HCT116 (cell line): ENCODE data around the gene SHISAL2A. TPM values are rescaled to one million over a fixed set of nuclear protein-coding genes. Genes with fewer than 3 reads are reported as not detected.

Source experiments
- ATAC-seq: fragments of 200-7000 bp; cut with Tn5 transposase; 2 replicates; pipeline ENCODE4 v1.9.1; 2020; ENCODE audit warnings: mild to moderate bottlenecking, moderate library complexity
- BruUV-seq: library from RNA; stranded (reverse); fragments of 400-500 nt; replicated peaks from 2 replicates; lab custom pipeline; 2021; lab: Mats Ljungman, UMichigan
- CTCF ChIA-PET: fragments of 300-600 bp; sonication (Branson Sonifier 250); formaldehyde crosslinking; loops from one replicate; lab custom pipeline; 2021; ENCODE audit warnings: antibody characterized with exemption; lab: Charles Lee
- POLR2A ChIA-PET: fragments of 300-600, 350-600 bp; sonication (Branson Sonifier 250); formaldehyde crosslinking; loops from one replicate; lab custom pipeline; 2021; ENCODE audit warnings: antibody characterized with exemption; lab: Charles Lee
- RAD21 ChIA-PET, 2 experiments: fragments of 300-600 bp; sonication (Branson Sonifier 250); formaldehyde crosslinking; loops; one replicate each; lab custom pipeline; 2023; ENCODE audit warnings: low total read pairs in 2 of 2; ENCODE audit not compliant: uncharacterized antibody in 2 of 2, unreplicated experiment in 2 of 2, low non-redundant PET in 1 of 2; lab: Charles Lee
- DNase-seq: peaks from one replicate; pipeline ENCODE4 v3.0.0-alpha.2; 2010; ENCODE audit warnings: low read depth, low spot score
- H2AFZ ChIP-seq: fragments of 200-600 bp; shearing (Covaris generic), sonication (generic); 2 replicates; pipeline ENCODE4 v1.6.1; 2017; ENCODE audit warnings: low read depth, mixed run types, mixed read lengths, antibody characterized with exemption, low read length; ENCODE audit not compliant: poor library complexity, severe bottlenecking
- H3K27ac ChIP-seq: 2 replicates; pipeline ENCODE4 v1.5.1; 2012; ENCODE audit warnings: low read depth, low read length
- H3K27me3 ChIP-seq: fragments of 200-600 bp; sonication (generic); 2 replicates; pipeline ENCODE4 v1.6.1; 2016; ENCODE audit warnings: mixed run types, low read length, mixed read lengths; ENCODE audit not compliant: insufficient read depth
- H3K36me3 ChIP-seq, 2 experiments: fragments of 200-500 bp in 1 of 2; fragments of 200-600 bp in 1 of 2; sonication (Bioruptor generic) in 1 of 2; sonication (generic) in 1 of 2; 2 replicates each; pipeline versions ENCODE4 v1.5.1 to v1.6.1; 2014 to 2016; ENCODE audit warnings: low read length in 2 of 2, inconsistent platforms in 1 of 2, mixed read lengths in 1 of 2, mixed run types in 1 of 2; ENCODE audit not compliant: insufficient read depth in 2 of 2, control insufficient read depth in 1 of 2
- H3K4me1 ChIP-seq, 2 experiments: fragments of 200-600 bp in 1 of 2; sonication (generic) in 1 of 2; 2 replicates each; pipeline versions ENCODE4 v1.5.1 to v1.6.1; 2012 to 2017; ENCODE audit warnings: low read length in 2 of 2, inconsistent platforms in 1 of 2, mild to moderate bottlenecking in 1 of 2, mixed read lengths in 1 of 2, mixed run types in 1 of 2, moderate library complexity in 1 of 2; ENCODE audit not compliant: insufficient read depth in 2 of 2, control insufficient read depth in 1 of 2
- H3K4me2 ChIP-seq: fragments of 200-600 bp; sonication (generic); 2 replicates; pipeline ENCODE4 v1.6.1; 2017; ENCODE audit warnings: mixed run types, low read length, mixed read lengths
- H3K4me3 ChIP-seq, 2 experiments: fragments of 200-600 bp in 1 of 2; sonication (generic) in 1 of 2; replicated peaks in 1 of 2; 2 replicates each; pipeline ENCODE4 v1.5.1; 2011 to 2016; ENCODE audit warnings: low read length in 2 of 2, control low read depth in 1 of 2, low read depth in 1 of 2, mild to moderate bottlenecking in 1 of 2, mixed read lengths in 1 of 2, mixed run types in 1 of 2
- H3K79me2 ChIP-seq: fragments of 200-600 bp; sonication (generic); 2 replicates; pipeline ENCODE4 v1.6.1; 2017; ENCODE audit warnings: mild to moderate bottlenecking, mixed run types, low read length, moderate library complexity, mixed read lengths; ENCODE audit not compliant: insufficient read depth
- H3K9ac ChIP-seq: fragments of 200-600 bp; sonication (generic); 2 replicates; pipeline ENCODE4 v1.6.1; 2016; ENCODE audit warnings: low read length, mixed read lengths
- H3K9me2 ChIP-seq: fragments of 200-600 bp; sonication (generic), shearing (Covaris generic); 2 replicates; pipeline ENCODE4 v1.6.1; 2017; ENCODE audit warnings: mixed run types, mild to moderate bottlenecking, moderate library complexity; ENCODE audit not compliant: insufficient read depth
- H3K9me3 ChIP-seq, 2 experiments: fragments of 200-500 bp in 1 of 2; fragments of 200-600 bp in 1 of 2; sonication (Bioruptor generic) in 1 of 2; sonication (generic) in 1 of 2; 2 replicates each; pipeline ENCODE4 v1.6.1; 2014 to 2017; ENCODE audit warnings: low read length in 2 of 2, mixed read lengths in 2 of 2, inconsistent platforms in 1 of 2, low read depth in 1 of 2, mild to moderate bottlenecking in 1 of 2, mixed run types in 1 of 2, moderate library complexity in 1 of 2; ENCODE audit not compliant: control insufficient read depth in 1 of 2, insufficient read depth in 1 of 2
- H4K20me1 ChIP-seq: fragments of 200-600 bp; sonication (generic), shearing (Covaris generic); 2 replicates; pipeline ENCODE4 v1.6.1; 2017; ENCODE audit warnings: mixed run types, mild to moderate bottlenecking, moderate library complexity; ENCODE audit not compliant: insufficient read depth
- EGR1 ChIP-seq: IDR thresholded peaks from 2 replicates; pipeline ENCODE4 v1.6.1; 2012; ENCODE audit warnings: low read depth
- REST ChIP-seq: IDR thresholded peaks from 2 replicates; pipeline ENCODE4 v1.6.1; 2012; ENCODE audit warnings: low read depth
- SIN3A ChIP-seq: IDR thresholded peaks from 2 replicates; pipeline ENCODE4 v1.6.1; 2012; ENCODE audit warnings: low read depth
- SP1 ChIP-seq: IDR thresholded peaks from 2 replicates; pipeline ENCODE4 v1.6.1; 2012; ENCODE audit warnings: low read depth
- TCF7L2 ChIP-seq: IDR thresholded peaks from 2 replicates; pipeline ENCODE4 v1.7.0; 2011; ENCODE audit warnings: borderline replicate concordance, inconsistent platforms; ENCODE audit not compliant: insufficient read depth, insufficient read length; ENCODE audit errors: extremely low read depth
- ZBTB33 ChIP-seq: IDR thresholded peaks from 2 replicates; pipeline ENCODE4 v1.6.1; 2011; ENCODE audit warnings: mild to moderate bottlenecking, low read length, moderate library complexity; ENCODE audit not compliant: insufficient replicate concordance; ENCODE audit errors: extremely low read depth
- intact Hi-C: fragments of 100-400 bp; cut with micrococcal nuclease; formaldehyde crosslinking; loops from 2 replicates; pipeline ENCODE4 v1.10.0; 2022
- total RNA-seq: library from RNA; stranded (reverse); gene quantifications from one replicate; pipeline ENCODE4 v1.2.1, GENCODE V29; 2021; ENCODE audit not compliant: unreplicated experiment

The SHISAL2A gene
- total RNA-seq, 1 experiment from 2014 or later, result not detected

- H3K27me3 ChIP-seq, result no peaks in the 10 kb centered on the region
- H4K20me1 ChIP-seq, result no peaks in the 10 kb centered on the region
- H3K9ac ChIP-seq, result no peak overlapping the region
- TF ChIP-seq SIN3A (no peak), REST (no peak), SP1 (no peak), EGR1 (no peak), TCF7L2 (no peak), ZBTB33 (no peak)
- TF ChIP-seq, all 23 proteins: peak for 0
- H3K27ac ChIP-seq, result no peak overlapping the region
- no peak overlapping the region for H3K4me2 ChIP-seq
- no peak overlapping the region for H3K4me3 ChIP-seq
- H3K9me2 ChIP-seq, result no peaks in the 10 kb centered on the region
- no peak for DNase-seq
- CTCF ChIA-PET, result no interaction called here
- peaks cover 8 to 33% of the 10 kb centered on the region in 2 experiments for H3K4me1 ChIP-seq
- RAD21 ChIA-PET, result no interaction called here
- H2AFZ ChIP-seq, result no peak overlapping the region
- H3K36me3 ChIP-seq, result no peaks in the 10 kb centered on the region
- H3K9me3 ChIP-seq, result no peaks in the 10 kb centered on the region
- POLR2A ChIA-PET, result no interaction called here
- ATAC-seq, result no peak
- BruUV-seq, result no TSS peak
- intact Hi-C loops, result loop anchor here (10.0 kb wide), 1 partner anchor 119 kb away; no protein-coding TSS in a partner anchor
- no peaks in the 10 kb centered on the region for H3K79me2 ChIP-seq
Observed at GRCh38 chr1:52706136-52706670, 73.2 kb downstream of the SHISAL2A start.

Other genes starting within 250 kb of the SHISAL2A start
- gene ORC1, start 228.7 kb upstream of the SHISAL2A start, total RNA-seq, result 25.6 TPM
- gene PRPF38A, start 228.6 kb upstream of the SHISAL2A start, total RNA-seq, result 50.2 TPM
- 50.0 TPM for gene TUT4, start 80.1 kb upstream of the SHISAL2A start, total RNA-seq
- not detected for gene GPX7, start 30.8 kb upstream of the SHISAL2A start, total RNA-seq
- gene COA7, start 65.2 kb downstream of the SHISAL2A start, total RNA-seq, result 43.6 TPM
- 20.7 TPM for gene ZYG11B, start 93.3 kb downstream of the SHISAL2A start, total RNA-seq
- gene ZYG11A, start 209.6 kb downstream of the SHISAL2A start, total RNA-seq, result 0.05 TPM